Bladder microvascular endothelial cell (primary cell): Measurements from ENCODE around the gene RPRML. TPM values are rescaled to one million over a fixed set of nuclear protein-coding genes. Genes with fewer than 3 reads are reported as not detected.

ENCODE experiments used
- total RNA-seq: library from RNA; depleted of rRNA; stranded (reverse); fragments of >200 nt; gene quantifications from 2 replicates; pipeline ENCODE4 v1.2.3, GENCODE V29; 2014

RPRML gene
- total RNA-seq: 0.65 TPM in 1 of 2 replicates, not detected in the other

GRCh38 chr17:46979147-46979863, at the start of gene RPRML:
Gene RPRML (minus strand): TSS chr17:46979253. CDS start chr17:46979007, 246 bp downstream.

Other genes starting within 250 kb of the RPRML start
- 0.97 and 1.1 TPM in 2 replicates for gene WNT3, start 160.6 kb downstream of the RPRML start, total RNA-seq
- gene WNT9B, start 127.7 kb downstream of the RPRML start, total RNA-seq: not detected in 2 replicates
- gene GOSR2, start 56.1 kb downstream of the RPRML start, total RNA-seq: 30.6 and 53.7 TPM in 2 replicates
- 106 and 142 TPM in 2 replicates for gene CDC27, start 210.0 kb upstream of the RPRML start, total RNA-seq
- gene MYL4, start 230.1 kb upstream of the RPRML start, total RNA-seq: 0.82 and 1.6 TPM in 2 replicates